A549 treated with AZD9567 at 1 μM for 4 hours (cell line): ENCODE data around the gene RPAP3. TPM values are rescaled to one million over a fixed set of nuclear protein-coding genes. Genes with fewer than 3 reads are reported as not detected.

Experiments used
- total RNA-seq: library from RNA; stranded (reverse); fragments of 200-300 nt; extraction: Qiagen RNA extraction; gene quantifications from 5 replicates; pipeline ENCODE4 v1.2.3, GENCODE V29; 2022; ENCODE audit not compliant: insufficient read depth

RPAP3 gene
- 35.5 to 44.0 TPM (median 41.1 TPM) in 5 replicates for total RNA-seq

GRCh38 chr12:47705566-47706425 lies at the start of gene RPAP3:
RPAP3 (minus strand) TSS chr12:47706030; CDS start chr12:47702840, 3,190 bp downstream.

GRCh38 chr12:47725091-47725772 lies 19.4 kb upstream of the RPAP3 start, which contains the start of gene ENDOU:
ENDOU (minus strand) TSS chr12:47725490; CDS start chr12:47725413, 77 bp downstream.

Other genes starting within 250 kb of the RPAP3 start
- 0.05 TPM in 1 of 5 replicates, not detected in the others for gene ENDOU, start 19.5 kb upstream of the RPAP3 start, total RNA-seq
- gene RAPGEF3, start 52.9 kb upstream of the RPAP3 start, total RNA-seq, result 0.24 to 0.55 TPM (median 0.36 TPM) in 4 of 5 replicates, not detected in the other
- gene SLC48A1, start 67.2 kb upstream of the RPAP3 start, total RNA-seq, result 19.2 to 31.4 TPM (median 25.9 TPM) in 5 replicates
- 40.1 to 57.9 TPM (median 54.8 TPM) in 5 replicates for gene HDAC7, start 113.9 kb upstream of the RPAP3 start, total RNA-seq
- gene VDR, start 199.0 kb upstream of the RPAP3 start, total RNA-seq, result 2.7 to 4.4 TPM (median 3.3 TPM) in 5 replicates